ENCODE results near the gene ANKRD34A. TPM values are rescaled to one million over a fixed set of nuclear protein-coding genes. Genes with fewer than 3 reads are reported as not detected.

The ANKRD34A gene
- total RNA-seq, 1 donor from 2014 or later = under 0.01 TPM

GRCh38 chr1:145995964-145996432 is 31.6 kb upstream of the ANKRD34A start:
- Histone ChIP-seq H3K27me3 (ENCODE audit: control insufficient read depth, insufficient read depth, low read length) (no peaks in the 10 kb centered on the region), H3K36me3 (ENCODE audit: control insufficient read depth, insufficient read depth, low read length) (peaks cover 20% of the 10 kb centered on the region), H3K4me3 (ENCODE audit: low read depth, low read length) (peak overlapping the region; percentile 81)
- DNase-seq (ENCODE audit: low read depth) = no peak
- TF ChIP-seq CTCF (IDR thresholded peaks at IDR 0.05; ENCODE audit: insufficient read depth, low read length, severe bottlenecking) = no peak
- FAIRE-seq = no peak

- FAIRE-seq = no peak
- Histone ChIP-seq H3K27me3 (ENCODE audit: control insufficient read depth, insufficient read depth, low read length) (no peaks in the 10 kb centered on the region), H3K36me3 (ENCODE audit: control insufficient read depth, insufficient read depth, low read length) (peaks cover 20% of the 10 kb centered on the region), H3K4me3 (ENCODE audit: low read depth, low read length) (peak overlapping the region; percentile 81)
- no peak for DNase-seq (ENCODE audit: low read depth)
- TF ChIP-seq CTCF (IDR thresholded peaks at IDR 0.05; ENCODE audit: insufficient read depth, low read length, severe bottlenecking) = no peak
Observed at GRCh38 chr1:145995148-145995881, 30.9 kb upstream of the ANKRD34A start.

GRCh38 chr1:145994391-145995120 is 30.2 kb upstream of the ANKRD34A start:
- Histone ChIP-seq H3K27me3 (ENCODE audit: control insufficient read depth, insufficient read depth, low read length) (no peaks in the 10 kb centered on the region), H3K4me3 (ENCODE audit: low read depth, low read length) (peak overlapping the region; percentile 81), H3K36me3 (ENCODE audit: control insufficient read depth, insufficient read depth, low read length) (peaks cover 20% of the 10 kb centered on the region)
- no peak for DNase-seq (ENCODE audit: low read depth)
- no peak for TF ChIP-seq CTCF (IDR thresholded peaks at IDR 0.05; ENCODE audit: insufficient read depth, low read length, severe bottlenecking)
- FAIRE-seq = no peak

- TF ChIP-seq CTCF (IDR thresholded peaks at IDR 0.05; ENCODE audit: insufficient read depth, low read length, severe bottlenecking) = no peak
- Histone ChIP-seq H3K4me3 (ENCODE audit: low read depth, low read length) (peak overlapping the region; percentile 81), H3K36me3 (ENCODE audit: control insufficient read depth, insufficient read depth, low read length) (peaks cover 20% of the 10 kb centered on the region), H3K27me3 (ENCODE audit: control insufficient read depth, insufficient read depth, low read length) (no peaks in the 10 kb centered on the region)
- FAIRE-seq = no peak
- no peak for DNase-seq (ENCODE audit: low read depth)
Observed at GRCh38 chr1:145993618-145994390, 29.4 kb upstream of the ANKRD34A start.

GRCh38 chr1:145992958-145993617 is 28.7 kb upstream of the ANKRD34A start:
- peaks cover 20% of the 10 kb centered on the region for H3K36me3 ChIP-seq (ENCODE audit: control insufficient read depth, insufficient read depth, low read length)
- H3K27me3 ChIP-seq (ENCODE audit: control insufficient read depth, insufficient read depth, low read length) = no peaks in the 10 kb centered on the region
- no peak for DNase-seq (ENCODE audit: low read depth)
- no peak for TF ChIP-seq CTCF (IDR thresholded peaks at IDR 0.05; ENCODE audit: insufficient read depth, low read length, severe bottlenecking)
- peak overlapping the region; percentile 81 for H3K4me3 ChIP-seq (ENCODE audit: low read depth, low read length)
- FAIRE-seq = no peak
